BLaER1 (cell line): Measurements from ENCODE around the gene AGAP3.

Source experiments
- H3K27ac ChIP-seq: shearing (Covaris generic); formaldehyde crosslinking; 2 replicates; pipeline ENCODE4 v1.8.1; 2022
- H3K27me3 ChIP-seq: shearing (Covaris generic); formaldehyde crosslinking; 2 replicates; pipeline ENCODE4 v1.8.1; 2022
- H3K36me3 ChIP-seq: shearing (Covaris generic); formaldehyde crosslinking; 2 replicates; pipeline ENCODE4 v1.8.1; 2022
- H3K4me1 ChIP-seq: shearing (Covaris generic); formaldehyde crosslinking; 2 replicates; pipeline ENCODE4 v1.8.1; 2022
- H3K4me2 ChIP-seq: shearing (Covaris generic); formaldehyde crosslinking; 2 replicates; pipeline ENCODE4 v1.8.1; 2022
- H3K4me3 ChIP-seq: shearing (Covaris generic); formaldehyde crosslinking; 2 replicates; pipeline ENCODE4 v1.8.1; 2022
- H3K9ac ChIP-seq: shearing (Covaris generic); formaldehyde crosslinking; 2 replicates; pipeline ENCODE4 v1.8.1; 2022
- H3K9me3 ChIP-seq: shearing (Covaris generic); formaldehyde crosslinking; 2 replicates; pipeline ENCODE4 v1.8.1; 2022
- H4K20me1 ChIP-seq: shearing (Covaris generic); formaldehyde crosslinking; 2 replicates; pipeline ENCODE4 v1.8.1; 2022
- Cebpa-rat ChIP-seq: shearing (Covaris generic); IDR thresholded peaks from 2 replicates; pipeline ENCODE4 v1.8.1; 2022

The AGAP3 gene

GRCh38 chr7:151057506-151057988 is 28.7 kb upstream of the AGAP3 start, which contains the start of gene CDK5:
TSS of gene CDK5 (minus strand) at chr7:151057897. CDS start at chr7:151057848, 49 bp downstream.
- Histone ChIP-seq H3K27ac (peak within 1 kb of the TSS; percentile 84), H3K4me1 (peaks cover 61% of the 10 kb centered on the region), H3K4me3 (peak within 1 kb of the TSS; percentile 89), H3K4me2 (peak within 1 kb of the TSS; percentile 96), H3K36me3 (peaks cover 17% of the 10 kb centered on the region), H3K27me3 (no peaks in the 10 kb centered on the region), H3K9ac (peak within 1 kb of the TSS; percentile 87), H3K9me3 (no peaks in the 10 kb centered on the region), H4K20me1 (peaks cover 26% of the 10 kb centered on the region)
- no peak for TF ChIP-seq Cebpa-rat

- H3K4me2 ChIP-seq, result peak overlapping the region; percentile 96
- peaks cover 21% of the 10 kb centered on the region for H3K36me3 ChIP-seq
- H3K9ac ChIP-seq, result peak overlapping the region; percentile 87
- H3K27ac ChIP-seq, result peak overlapping the region; percentile 84
- no peaks in the 10 kb centered on the region for H3K9me3 ChIP-seq
- peaks cover 55% of the 10 kb centered on the region for H3K4me1 ChIP-seq
- H4K20me1 ChIP-seq, result peaks cover 29% of the 10 kb centered on the region
- no peak for TF ChIP-seq Cebpa-rat
- H3K27me3 ChIP-seq, result no peaks in the 10 kb centered on the region
- H3K4me3 ChIP-seq, result peak overlapping the region; percentile 89
Measured at GRCh38 chr7:151057989-151058780, 28.1 kb upstream of the AGAP3 start.

GRCh38 chr7:151058781-151059366 is 27.4 kb upstream of the AGAP3 start:
- Histone ChIP-seq H3K4me3 (peak overlapping the region; percentile 89), H3K27ac (peak overlapping the region; percentile 84), H3K36me3 (peaks cover 26% of the 10 kb centered on the region), H3K9ac (peak overlapping the region; percentile 87), H3K4me2 (peak overlapping the region; percentile 96), H4K20me1 (peaks cover 34% of the 10 kb centered on the region), H3K9me3 (no peaks in the 10 kb centered on the region), H3K27me3 (no peaks in the 10 kb centered on the region), H3K4me1 (peaks cover 49% of the 10 kb centered on the region)
- TF ChIP-seq Cebpa-rat, result no peak

GRCh38 chr7:151059367-151060112 is 26.7 kb upstream of the AGAP3 start, which contains the start of gene SLC4A2:
TSS of gene SLC4A2 (plus strand) at chr7:151059589. CDS start at chr7:151061988, 2,399 bp downstream.
- Histone ChIP-seq H3K36me3 (peaks cover 26% of the 10 kb centered on the region), H4K20me1 (peaks cover 35% of the 10 kb centered on the region), H3K27me3 (no peaks in the 10 kb centered on the region), H3K4me1 (peaks cover 49% of the 10 kb centered on the region), H3K4me2 (peak within 1 kb of the TSS; percentile 96), H3K9me3 (no peaks in the 10 kb centered on the region), H3K27ac (peak within 1 kb of the TSS; percentile 84), H3K9ac (peak within 1 kb of the TSS; percentile 87), H3K4me3 (peak within 1 kb of the TSS; percentile 89)
- no peak for TF ChIP-seq Cebpa-rat

- H3K9me3 ChIP-seq, result no peaks in the 10 kb centered on the region
- H3K4me3 ChIP-seq, result peak overlapping the region; percentile 89
- peak overlapping the region; percentile 84 for H3K27ac ChIP-seq
- peak overlapping the region; percentile 96 for H3K4me2 ChIP-seq
- peaks cover 49% of the 10 kb centered on the region for H3K4me1 ChIP-seq
- TF ChIP-seq Cebpa-rat, result no peak
- H3K27me3 ChIP-seq, result no peaks in the 10 kb centered on the region
- peaks cover 40% of the 10 kb centered on the region for H4K20me1 ChIP-seq
- H3K9ac ChIP-seq, result peak overlapping the region; percentile 87
- peaks cover 31% of the 10 kb centered on the region for H3K36me3 ChIP-seq
Measured at GRCh38 chr7:151060113-151060415, 26.2 kb upstream of the AGAP3 start.

- peaks cover 37% of the 10 kb centered on the region for H3K36me3 ChIP-seq
- peak overlapping the region; percentile 84 for H3K27ac ChIP-seq
- peak overlapping the region; percentile 89 for H3K4me3 ChIP-seq
- H3K4me1 ChIP-seq, result peaks cover 49% of the 10 kb centered on the region
- peak overlapping the region; percentile 96 for H3K4me2 ChIP-seq
- H3K9me3 ChIP-seq, result no peaks in the 10 kb centered on the region
- no peak for TF ChIP-seq Cebpa-rat
- peak overlapping the region; percentile 87 for H3K9ac ChIP-seq
- peaks cover 46% of the 10 kb centered on the region for H4K20me1 ChIP-seq
- H3K27me3 ChIP-seq, result no peaks in the 10 kb centered on the region
Measured at GRCh38 chr7:151060416-151061212, 25.7 kb upstream of the AGAP3 start.

- Histone ChIP-seq H3K27ac (peak overlapping the region; percentile 84), H3K9ac (peak overlapping the region; percentile 87), H3K4me2 (peak overlapping the region; percentile 96), H3K4me3 (peak overlapping the region; percentile 89), H3K36me3 (peaks cover 45% of the 10 kb centered on the region), H3K27me3 (no peaks in the 10 kb centered on the region), H4K20me1 (peaks cover 54% of the 10 kb centered on the region), H3K4me1 (peaks cover 43% of the 10 kb centered on the region), H3K9me3 (no peaks in the 10 kb centered on the region)
- no peak for TF ChIP-seq Cebpa-rat
Measured at GRCh38 chr7:151061213-151062110, 24.8 kb upstream of the AGAP3 start.

GRCh38 chr7:151062111-151062398 is 24.2 kb upstream of the AGAP3 start:
- H3K9ac ChIP-seq, result peak overlapping the region; percentile 87; the same call in 1 of the 2 replicates
- TF ChIP-seq Cebpa-rat, result no peak
- H3K27ac ChIP-seq, result peak overlapping the region; percentile 84; the same call in 1 of the 2 replicates
- no peaks in the 10 kb centered on the region for H3K27me3 ChIP-seq
- peaks cover 51% of the 10 kb centered on the region for H3K36me3 ChIP-seq
- peak overlapping the region; percentile 96 for H3K4me2 ChIP-seq
- peaks cover 38% of the 10 kb centered on the region for H3K4me1 ChIP-seq
- no peak overlapping the region for H3K4me3 ChIP-seq
- peaks cover 59% of the 10 kb centered on the region for H4K20me1 ChIP-seq
- H3K9me3 ChIP-seq, result no peaks in the 10 kb centered on the region
